GM18907 (cell line): Measurements from ENCODE around the gene DAPP1.
A peak's percentile ranks its signal among the peaks of the same experiment; 100 is the strongest.
"Not testable (repeated sequence)": the region's sequence is repeated elsewhere in the genome, so short reads cannot be mapped to it uniquely, and the experiment has no call there.

Experiments
- ATAC-seq: cut with Tn5 transposase; IDR thresholded peaks from one replicate; pipeline ENCODE4 v1.9.1; 2021; ENCODE audit warnings: mild to moderate bottlenecking, moderate library complexity; ENCODE audit not compliant: unreplicated experiment

The DAPP1 gene

GRCh38 chr4:99816545-99817308, at the start of gene DAPP1:
Gene DAPP1, plus strand, starts transcription at chr4:99816827. Its CDS starts 87 bp downstream, at chr4:99816914.
- peak; percentile 98 for ATAC-seq

- ATAC-seq = not testable (repeated sequence)
Measured at GRCh38 chr4:99770842-99771241, 45.8 kb upstream of the DAPP1 start.

GRCh38 chr4:99783940-99784339, 32.7 kb upstream of the DAPP1 start:
- no peak for ATAC-seq

- ATAC-seq = no peak
Measured at GRCh38 chr4:99784842-99785241, 31.8 kb upstream of the DAPP1 start.

- no peak for ATAC-seq
Measured at GRCh38 chr4:99790796-99791617, 25.6 kb upstream of the DAPP1 start.

GRCh38 chr4:99800332-99801004, 16.2 kb upstream of the DAPP1 start:
- no peak for ATAC-seq

GRCh38 chr4:99801005-99801699, 15.5 kb upstream of the DAPP1 start:
- ATAC-seq = no peak

- no peak for ATAC-seq
Measured at GRCh38 chr4:99803566-99804101, 13.0 kb upstream of the DAPP1 start.

- ATAC-seq = no peak
Measured at GRCh38 chr4:99806545-99806944, 10.1 kb upstream of the DAPP1 start.

GRCh38 chr4:99807666-99808065, 9.0 kb upstream of the DAPP1 start:
- ATAC-seq = no peak

GRCh38 chr4:99808260-99808857, 8.3 kb upstream of the DAPP1 start:
- peak; percentile 86 for ATAC-seq

- ATAC-seq = no peak
Measured at GRCh38 chr4:99809326-99809725, 7.3 kb upstream of the DAPP1 start.

- no peak for ATAC-seq
Measured at GRCh38 chr4:99810536-99810935, 6.1 kb upstream of the DAPP1 start.

GRCh38 chr4:99811117-99811516, 5.5 kb upstream of the DAPP1 start:
- ATAC-seq = no peak

- no peak for ATAC-seq
Measured at GRCh38 chr4:99811850-99812249, 4.8 kb upstream of the DAPP1 start.

- ATAC-seq = no peak
Measured at GRCh38 chr4:99815597-99816011, 1.0 kb upstream of the DAPP1 start.

- peak; percentile 28 for ATAC-seq
Measured at GRCh38 chr4:99817309-99817890, 773 bp downstream of the DAPP1 start.

- ATAC-seq = no peak
Measured at GRCh38 chr4:99818661-99819060, 2.0 kb downstream of the DAPP1 start.

- ATAC-seq = peak; percentile 91
Measured at GRCh38 chr4:99821918-99822503, 5.4 kb downstream of the DAPP1 start.
